A673 (cell line): ENCODE measurements around the gene UPK3BL1.
"Not testable (repeated sequence)": the region's sequence is repeated elsewhere in the genome, so short reads cannot be mapped to it uniquely, and the experiment has no call there.

ENCODE experiments used
- CTCF ChIP-seq: fragments of 300-800, 200-600 bp; sonication (generic); conservative IDR thresholded peaks from 2 replicates; pipeline ENCODE4 v1.5.1; 2017; ENCODE audit warnings: low read depth, mild to moderate bottlenecking, antibody characterized with exemption, low read length, moderate library complexity, mixed read lengths
- EZH2 ChIP-seq: fragments of 200-600 bp; sonication (generic); IDR thresholded peaks from 2 replicates; pipeline ENCODE4 v1.6.1; 2017; ENCODE audit warnings: borderline replicate concordance, low read depth, mild to moderate bottlenecking, mixed read lengths, antibody characterized with exemption, low read length; ENCODE audit not compliant: poor library complexity, severe bottlenecking

- not testable (repeated sequence) for TF ChIP-seq CTCF, EZH2
Observed at GRCh38 chr7:102690602-102691001, 48.0 kb upstream of the UPK3BL1 start.
